CD4-positive, alpha-beta T cell (primary cell): ENCODE measurements around the gene GJB3. TPM values are rescaled to one million over a fixed set of nuclear protein-coding genes. Genes with fewer than 3 reads are reported as not detected.

Source experiments
- ATAC-seq: fragments of 200-7000 bp; cut with Tn5 transposase; one replicate; pipeline ENCODE4 v1.10.0; 2022; ENCODE audit warnings: mild to moderate bottlenecking; ENCODE audit not compliant: poor library complexity
- CTCF ChIA-PET: fragments of 350-600 bp; sonication (Branson Sonifier 250); formaldehyde crosslinking; loops from one replicate; lab custom pipeline; 2021; ENCODE audit warnings: antibody characterized with exemption, inconsistent platforms; lab: Charles Lee
- POLR2A ChIA-PET: fragments of 350-600 bp; sonication (Branson Sonifier 250); formaldehyde crosslinking; loops from one replicate; lab custom pipeline; 2021; ENCODE audit warnings: antibody characterized with exemption, inconsistent platforms; lab: Charles Lee
- DNase-seq, 14 experiments: peaks; one replicate each; pipeline ENCODE4 v3.0.0-alpha.2; 2013 to 2020; ENCODE audit warnings: mixed read lengths in 2 of 14
- H3K27ac ChIP-seq, 2 donors: one replicate each; pipeline versions ENCODE4 v1.5.1 to v1.7.0; 2013; ENCODE audit warnings: low read length in 2 of 2, low read depth in 1 of 2, mild to moderate bottlenecking in 1 of 2
- H3K27me3 ChIP-seq, 2 experiments: 1 replicate in 1 of 2; 2 replicates in 1 of 2; pipeline versions ENCODE4 v1.6.1 to v1.7.0; 2013; ENCODE audit warnings: low read length in 2 of 2, control low read depth in 1 of 2, mild to moderate bottlenecking in 1 of 2, moderate library complexity in 1 of 2; ENCODE audit not compliant: insufficient read depth in 2 of 2, control insufficient read depth in 1 of 2
- H3K36me3 ChIP-seq: one replicate; pipeline ENCODE4 v1.6.1; 2013; ENCODE audit warnings: low read length, control low read depth; ENCODE audit not compliant: insufficient read depth
- H3K4me1 ChIP-seq: one replicate; pipeline ENCODE4 v1.6.1; 2013; ENCODE audit warnings: low read length, control low read depth; ENCODE audit not compliant: insufficient read depth
- H3K4me3 ChIP-seq: one replicate; pipeline ENCODE4 v1.5.1; 2013; ENCODE audit warnings: mild to moderate bottlenecking, low read length, moderate library complexity
- H3K9me3 ChIP-seq, 2 experiments: 1 replicate in 1 of 2; 2 replicates in 1 of 2; pipeline versions ENCODE4 v1.6.1 to v1.7.0; 2013; ENCODE audit warnings: low read length in 2 of 2, mild to moderate bottlenecking in 2 of 2, control low read depth in 1 of 2, moderate library complexity in 1 of 2; ENCODE audit not compliant: control insufficient read depth in 1 of 2, insufficient read depth in 1 of 2
- H3K27ac Mint-ChIP-seq: one replicate; pipeline ENCODE4 v1.8.0; 2020; ENCODE audit warnings: mixed read lengths
- H3K27me3 Mint-ChIP-seq: one replicate; pipeline ENCODE4 v1.8.0; 2021; ENCODE audit warnings: mixed read lengths
- H3K36me3 Mint-ChIP-seq: one replicate; pipeline ENCODE4 v1.8.0; 2021; ENCODE audit warnings: low read depth, mixed read lengths
- H3K4me1 Mint-ChIP-seq: one replicate; pipeline ENCODE4 v1.8.0; 2021; ENCODE audit warnings: low read depth, mixed read lengths
- H3K4me3 Mint-ChIP-seq: one replicate; pipeline ENCODE4 v1.8.0; 2020; ENCODE audit warnings: mild to moderate bottlenecking, mixed read lengths
- H3K9me3 Mint-ChIP-seq: one replicate; pipeline ENCODE4 v1.8.0; 2020; ENCODE audit warnings: mixed read lengths
- intact Hi-C, 2 experiments: fragments of 100-400 bp; cut with DNase I in 1 of 2; cut with micrococcal nuclease in 1 of 2; formaldehyde crosslinking; loops; one replicate each; pipeline versions ENCODE4 v1.15.1 to v1.9.0; 2023 to 2025; cut with DNase I, micrococcal nuclease
- total RNA-seq, 174 experiments: library from RNA in 2 of 174; stranded (reverse) in 2 of 174; gene quantifications; one replicate each; pipeline ENCODE4 v1.2.3 and lab custom pipeline; 2021 to 2026
- TF ChIP-seq, protein P1 (sequence below): fragments of 200-600 bp; IDR thresholded peaks from one replicate; pipeline ENCODE4 v1.8.0; 2022; ENCODE audit warnings: antibody characterized with exemption, mild to moderate bottlenecking

The GJB3 gene
- total RNA-seq, 2 experiments from 2014 or later, result not detected

DNA sequence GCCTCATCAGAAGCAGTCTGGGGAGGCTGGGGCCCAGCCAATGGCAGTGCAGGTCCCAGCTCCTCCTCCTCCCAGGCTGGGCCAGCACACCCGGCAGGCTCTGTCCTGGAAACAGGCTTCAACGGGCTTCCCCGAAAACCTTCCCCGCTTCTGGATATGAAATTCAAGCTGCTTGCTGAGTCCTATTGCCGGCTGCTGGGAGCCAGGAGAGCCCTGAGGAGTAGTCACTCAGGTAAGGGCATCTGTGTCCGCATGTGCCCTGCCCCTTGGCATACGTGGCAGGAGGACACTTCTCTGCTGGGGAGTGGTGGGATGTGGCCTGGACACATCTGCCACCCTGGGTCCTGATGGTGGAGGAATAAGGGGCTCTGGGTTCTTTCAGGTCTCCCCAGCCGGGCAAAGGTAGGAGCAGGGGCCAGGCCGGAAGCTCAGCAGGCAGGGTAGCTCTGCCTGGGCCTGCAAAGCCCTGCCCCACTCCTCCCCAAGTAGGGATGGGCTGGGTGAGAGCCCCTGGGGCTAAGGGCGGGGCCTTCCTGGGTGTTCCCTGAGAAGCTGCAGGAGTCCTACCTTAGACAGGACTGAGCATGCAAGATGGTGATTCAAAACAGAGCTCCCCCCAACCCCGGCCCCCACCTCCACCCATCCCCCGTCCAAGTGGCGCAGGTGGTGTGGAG lies 25.9 kb upstream of the GJB3 start, which contains the start of gene GJB5:
Gene GJB5, plus strand, starts transcription at position 84 of the 674 bp plus-strand sequence. CDS start 2,284 bp downstream, outside the sequence.
- H3K27ac Mint-ChIP-seq, result no peak within 1 kb of the TSS
- H3K9me3 ChIP-seq, result peaks cover 0 to 4% of the 10 kb centered on the region in 2 experiments
- no peaks in the 10 kb centered on the region for H3K4me1 Mint-ChIP-seq
- peaks cover 0 to 2% of the 10 kb centered on the region in 2 experiments for H3K27me3 ChIP-seq
- H3K27me3 Mint-ChIP-seq, result peaks cover 12% of the 10 kb centered on the region
- TF ChIP-seq, protein P1, sequence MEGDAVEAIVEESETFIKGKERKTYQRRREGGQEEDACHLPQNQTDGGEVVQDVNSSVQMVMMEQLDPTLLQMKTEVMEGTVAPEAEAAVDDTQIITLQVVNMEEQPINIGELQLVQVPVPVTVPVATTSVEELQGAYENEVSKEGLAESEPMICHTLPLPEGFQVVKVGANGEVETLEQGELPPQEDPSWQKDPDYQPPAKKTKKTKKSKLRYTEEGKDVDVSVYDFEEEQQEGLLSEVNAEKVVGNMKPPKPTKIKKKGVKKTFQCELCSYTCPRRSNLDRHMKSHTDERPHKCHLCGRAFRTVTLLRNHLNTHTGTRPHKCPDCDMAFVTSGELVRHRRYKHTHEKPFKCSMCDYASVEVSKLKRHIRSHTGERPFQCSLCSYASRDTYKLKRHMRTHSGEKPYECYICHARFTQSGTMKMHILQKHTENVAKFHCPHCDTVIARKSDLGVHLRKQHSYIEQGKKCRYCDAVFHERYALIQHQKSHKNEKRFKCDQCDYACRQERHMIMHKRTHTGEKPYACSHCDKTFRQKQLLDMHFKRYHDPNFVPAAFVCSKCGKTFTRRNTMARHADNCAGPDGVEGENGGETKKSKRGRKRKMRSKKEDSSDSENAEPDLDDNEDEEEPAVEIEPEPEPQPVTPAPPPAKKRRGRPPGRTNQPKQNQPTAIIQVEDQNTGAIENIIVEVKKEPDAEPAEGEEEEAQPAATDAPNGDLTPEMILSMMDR, result no peak
- no peak within 1 kb of the TSS for H3K4me3 Mint-ChIP-seq
- no peaks in the 10 kb centered on the region for H3K9me3 Mint-ChIP-seq
- no peaks in the 10 kb centered on the region for H3K36me3 ChIP-seq
- ATAC-seq (no peak), DNase-seq (no peak)
- no peak within 1 kb of the TSS for H3K27ac ChIP-seq
- H3K4me1 ChIP-seq, result no peaks in the 10 kb centered on the region
- ChIA-PET POLR2A (no interaction called here), CTCF (no interaction called here)
- intact Hi-C loops, result no loop called here
- H3K36me3 Mint-ChIP-seq, result no peaks in the 10 kb centered on the region
- no peak within 1 kb of the TSS for H3K4me3 ChIP-seq

DNA sequence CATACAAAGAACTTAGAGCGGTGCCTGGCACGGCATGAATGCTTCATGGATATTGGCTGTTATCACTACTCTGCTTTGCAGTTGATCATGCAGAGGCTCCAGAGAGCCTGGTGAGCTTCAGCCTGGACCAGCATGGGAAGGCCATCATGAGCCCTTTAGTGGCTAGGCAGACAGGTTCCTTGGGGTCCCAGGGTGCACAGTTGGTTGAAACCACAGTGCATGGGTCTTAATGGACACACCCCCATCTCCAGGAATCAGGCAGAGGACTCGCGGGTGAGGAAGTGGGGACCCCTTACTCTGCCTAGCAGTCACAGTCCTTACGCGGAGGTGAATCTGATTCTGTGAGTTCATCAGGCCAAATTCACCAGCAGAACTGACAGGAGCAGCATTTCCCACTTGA lies 25.1 kb upstream of the GJB3 start:
- H3K36me3 Mint-ChIP-seq, result no peaks in the 10 kb centered on the region
- DNase-seq, result no peak
- H3K4me1 ChIP-seq, result no peaks in the 10 kb centered on the region
- H3K36me3 ChIP-seq, result no peaks in the 10 kb centered on the region
- no peak for ATAC-seq
- no peak overlapping the region for H3K4me3 ChIP-seq
- no peak overlapping the region for H3K27ac ChIP-seq
- H3K27me3 Mint-ChIP-seq, result peaks cover 12% of the 10 kb centered on the region
- intact Hi-C loops, result no loop called here
- CTCF ChIA-PET, result no interaction called here
- POLR2A ChIA-PET, result no interaction called here
- no peak overlapping the region for H3K27ac Mint-ChIP-seq
- peaks cover 0 to 5% of the 10 kb centered on the region in 2 experiments for H3K9me3 ChIP-seq
- H3K27me3 ChIP-seq, result peaks cover 0 to 2% of the 10 kb centered on the region in 2 experiments
- no peaks in the 10 kb centered on the region for H3K9me3 Mint-ChIP-seq
- TF ChIP-seq, protein P1, result no peak
- H3K4me3 Mint-ChIP-seq, result no peak overlapping the region
- H3K4me1 Mint-ChIP-seq, result no peaks in the 10 kb centered on the region

DNA sequence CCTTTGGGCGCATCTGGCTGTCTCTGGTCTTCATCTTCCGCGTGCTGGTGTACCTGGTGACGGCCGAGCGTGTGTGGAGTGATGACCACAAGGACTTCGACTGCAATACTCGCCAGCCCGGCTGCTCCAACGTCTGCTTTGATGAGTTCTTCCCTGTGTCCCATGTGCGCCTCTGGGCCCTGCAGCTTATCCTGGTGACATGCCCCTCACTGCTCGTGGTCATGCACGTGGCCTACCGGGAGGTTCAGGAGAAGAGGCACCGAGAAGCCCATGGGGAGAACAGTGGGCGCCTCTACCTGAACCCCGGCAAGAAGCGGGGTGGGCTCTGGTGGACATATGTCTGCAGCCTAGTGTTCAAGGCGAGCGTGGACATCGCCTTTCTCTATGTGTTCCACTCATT lies 23.6 kb upstream of the GJB3 start:
- Mint-ChIP-seq H3K27ac (no peak overlapping the region), H3K4me3 (no peak overlapping the region), H3K9me3 (no peaks in the 10 kb centered on the region), H3K36me3 (no peaks in the 10 kb centered on the region), H3K4me1 (no peaks in the 10 kb centered on the region), H3K27me3 (peaks cover 17% of the 10 kb centered on the region)
- peaks cover 0 to 11% of the 10 kb centered on the region in 2 experiments for H3K9me3 ChIP-seq
- intact Hi-C loops, result no loop called here
- POLR2A ChIA-PET, result no interaction called here
- no peak for DNase-seq
- no peak for ATAC-seq
- H3K4me3 ChIP-seq, result no peak overlapping the region
- CTCF ChIA-PET, result no interaction called here
- H3K36me3 ChIP-seq, result no peaks in the 10 kb centered on the region
- no peak overlapping the region for H3K27ac ChIP-seq
- H3K27me3 ChIP-seq, result peaks cover 0 to 6% of the 10 kb centered on the region in 2 experiments
- TF ChIP-seq, protein P1, result no peak
- no peaks in the 10 kb centered on the region for H3K4me1 ChIP-seq
